ENCODE data around the gene CACNG4.

CACNG4 gene

GRCh38 chr17:66941773-66942450, 22.6 kb upstream of the CACNG4 start:
- H3K4me1 ChIP-seq (ENCODE audit: insufficient read depth, low read length, poor library complexity, severe bottlenecking) = no peaks in the 10 kb centered on the region
- no peaks in the 10 kb centered on the region for H3K79me2 ChIP-seq (ENCODE audit: insufficient read depth, low read length)
- H4K20me1 ChIP-seq (ENCODE audit: insufficient read depth, low read length, poor library complexity, severe bottlenecking) = no peaks in the 10 kb centered on the region
- H3K36me3 ChIP-seq (ENCODE audit: insufficient read depth, low read length) = no peaks in the 10 kb centered on the region
- H3F3A ChIP-seq (ENCODE audit: low read depth) = no peaks in the 10 kb centered on the region
- no peaks in the 10 kb centered on the region for H3K27me3 ChIP-seq (ENCODE audit: insufficient read depth, low read length, poor library complexity, severe bottlenecking)
- no peak overlapping the region for H2AFZ ChIP-seq (ENCODE audit: low read length)
- H3K4me3 ChIP-seq (ENCODE audit: low read length, poor library complexity, severe bottlenecking) = no peak overlapping the region
- H3K9me2 ChIP-seq (replicated peaks; ENCODE audit: low read depth, low read length) = no peaks in the 10 kb centered on the region
- no peaks in the 10 kb centered on the region for H3K9me3 ChIP-seq (ENCODE audit: insufficient read depth, low read depth, low read length)
- no peak for TF ChIP-seq CTCF (conservative IDR thresholded peaks at IDR 0.05; ENCODE audit: low read length)
- TF ChIP-seq EZH2phosphoT487 (IDR thresholded peaks at IDR 0.05; ENCODE audit: borderline replicate concordance) = no peak
- no peak overlapping the region for H3K4me2 ChIP-seq (ENCODE audit: low read depth, low read length, poor library complexity, severe bottlenecking)
- no peak overlapping the region for H3K9ac ChIP-seq (ENCODE audit: low read depth, low read length, poor library complexity, severe bottlenecking)

GRCh38 chr17:66942451-66943264, 21.8 kb upstream of the CACNG4 start:
- Histone ChIP-seq H3K9ac (ENCODE audit: low read depth, low read length, poor library complexity, severe bottlenecking) (no peak overlapping the region), H4K20me1 (ENCODE audit: insufficient read depth, low read length, poor library complexity, severe bottlenecking) (no peaks in the 10 kb centered on the region), H3K36me3 (ENCODE audit: insufficient read depth, low read length) (no peaks in the 10 kb centered on the region), H3K79me2 (ENCODE audit: insufficient read depth, low read length) (no peaks in the 10 kb centered on the region), H3F3A (ENCODE audit: low read depth) (no peaks in the 10 kb centered on the region), H3K4me2 (ENCODE audit: low read depth, low read length, poor library complexity, severe bottlenecking) (no peak overlapping the region), H2AFZ (ENCODE audit: low read length) (no peak overlapping the region), H3K4me1 (ENCODE audit: insufficient read depth, low read length, poor library complexity, severe bottlenecking) (no peaks in the 10 kb centered on the region), H3K9me3 (ENCODE audit: insufficient read depth, low read depth, low read length) (no peaks in the 10 kb centered on the region), H3K9me2 (replicated peaks; ENCODE audit: low read depth, low read length) (no peaks in the 10 kb centered on the region), H3K4me3 (ENCODE audit: low read length, poor library complexity, severe bottlenecking) (no peak overlapping the region), H3K27me3 (ENCODE audit: insufficient read depth, low read length, poor library complexity, severe bottlenecking) (no peaks in the 10 kb centered on the region)
- no peak for TF ChIP-seq CTCF (conservative IDR thresholded peaks at IDR 0.05; ENCODE audit: low read length)
- TF ChIP-seq EZH2phosphoT487 (IDR thresholded peaks at IDR 0.05; ENCODE audit: borderline replicate concordance) = no peak

- no peaks in the 10 kb centered on the region for H3F3A ChIP-seq (ENCODE audit: low read depth)
- H4K20me1 ChIP-seq (ENCODE audit: insufficient read depth, low read length, poor library complexity, severe bottlenecking) = no peaks in the 10 kb centered on the region
- no peak overlapping the region for H3K9ac ChIP-seq (ENCODE audit: low read depth, low read length, poor library complexity, severe bottlenecking)
- H3K79me2 ChIP-seq (ENCODE audit: insufficient read depth, low read length) = no peaks in the 10 kb centered on the region
- no peaks in the 10 kb centered on the region for H3K9me3 ChIP-seq (ENCODE audit: insufficient read depth, low read depth, low read length)
- H3K9me2 ChIP-seq (replicated peaks; ENCODE audit: low read depth, low read length) = no peaks in the 10 kb centered on the region
- H3K4me2 ChIP-seq (ENCODE audit: low read depth, low read length, poor library complexity, severe bottlenecking) = no peak overlapping the region
- H3K4me1 ChIP-seq (ENCODE audit: insufficient read depth, low read length, poor library complexity, severe bottlenecking) = no peaks in the 10 kb centered on the region
- H2AFZ ChIP-seq (ENCODE audit: low read length) = no peak overlapping the region
- TF ChIP-seq EZH2phosphoT487 (IDR thresholded peaks at IDR 0.05; ENCODE audit: borderline replicate concordance) (no peak), CTCF (conservative IDR thresholded peaks at IDR 0.05; ENCODE audit: low read length) (no peak)
- H3K27me3 ChIP-seq (ENCODE audit: insufficient read depth, low read length, poor library complexity, severe bottlenecking) = no peaks in the 10 kb centered on the region
- H3K4me3 ChIP-seq (ENCODE audit: low read length, poor library complexity, severe bottlenecking) = no peak overlapping the region
- H3K36me3 ChIP-seq (ENCODE audit: insufficient read depth, low read length) = no peaks in the 10 kb centered on the region
Measured at GRCh38 chr17:66943484-66943883, 21.0 kb upstream of the CACNG4 start.
